C1 segment of cervical spinal cord (tissue), 14 donors: ENCODE results near the gene SOX2.

Experiments used
- DNase-seq, 14 donors: peaks; one replicate each; lab custom pipeline; 2025; lab: John Stamatoyannopoulos, UW

Gene SOX2

DNA sequence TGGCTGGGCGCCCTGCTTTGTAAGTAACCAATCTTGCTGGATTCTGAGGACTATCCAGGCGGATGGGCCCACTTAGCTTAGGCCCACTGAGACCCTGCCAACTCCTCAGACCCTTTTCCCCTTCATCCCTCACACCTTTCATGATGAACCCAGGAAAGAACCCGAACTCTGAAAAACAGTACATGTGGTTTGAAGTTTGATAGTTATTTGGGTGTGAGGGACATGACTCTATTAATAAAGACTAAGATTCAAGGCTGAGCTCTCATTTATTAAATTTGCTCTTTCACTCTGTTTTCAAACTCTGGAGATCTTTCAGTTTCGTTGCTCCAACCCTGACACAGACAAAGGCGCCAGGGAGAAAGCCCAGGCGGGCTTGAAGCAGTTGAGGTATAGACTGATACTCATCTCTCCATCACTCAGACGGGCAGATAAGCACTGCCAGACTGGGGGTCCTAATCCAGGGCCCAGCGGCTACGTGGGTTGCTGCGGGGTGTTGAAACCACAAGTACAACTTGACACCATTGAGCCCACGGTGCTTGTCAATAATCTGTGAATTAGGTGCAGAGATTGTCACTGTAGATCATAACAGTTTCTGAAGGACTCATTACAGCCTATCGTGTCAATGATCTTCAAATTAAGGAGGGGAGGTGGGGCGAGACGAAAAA is 7.2 kb upstream of the SOX2 start:
- DNase-seq = peak in 1 of 14 donors; percentile 34

DNA sequence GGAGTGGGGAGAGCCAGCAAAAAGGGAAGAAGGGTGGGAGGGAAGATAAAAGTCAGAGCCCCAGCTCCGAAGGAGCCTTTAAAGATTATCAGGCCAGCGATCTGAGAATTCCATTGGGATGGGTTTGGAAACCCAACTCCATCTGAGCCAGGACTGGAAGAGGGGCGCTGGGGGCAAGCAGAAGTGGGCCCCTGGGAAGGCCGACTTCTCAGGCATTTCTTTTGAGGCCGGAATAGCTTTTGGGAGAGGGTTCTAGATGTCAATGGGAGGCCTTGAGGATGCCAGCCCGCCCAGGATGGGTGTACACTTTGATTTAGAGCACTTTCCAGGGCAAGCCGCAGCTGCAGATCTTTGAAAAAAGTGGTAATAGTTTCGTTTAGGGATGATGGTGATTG is 6.6 kb upstream of the SOX2 start:
- DNase-seq = peak in 1 of 14 donors; percentile 21

DNA sequence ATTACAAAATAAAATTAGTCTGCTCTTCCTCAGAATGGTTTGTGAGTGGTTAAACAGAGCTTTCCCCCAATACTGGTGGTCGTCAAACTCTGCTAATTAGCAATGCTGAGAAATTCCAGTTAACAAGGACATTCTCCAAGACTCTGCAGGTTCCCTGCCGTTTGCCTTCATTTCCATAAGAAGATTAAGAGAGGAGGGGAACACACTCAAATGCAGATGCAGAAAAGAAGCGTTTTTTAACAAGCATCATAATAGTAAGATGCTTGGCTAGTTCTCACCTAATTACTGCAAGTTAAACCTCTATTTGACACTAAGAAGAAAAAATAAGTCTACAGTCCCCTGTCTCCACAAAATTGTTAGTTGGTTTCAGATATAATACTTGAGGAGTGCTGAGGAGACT is 3.7 kb upstream of the SOX2 start:
- DNase-seq = no peak

DNA sequence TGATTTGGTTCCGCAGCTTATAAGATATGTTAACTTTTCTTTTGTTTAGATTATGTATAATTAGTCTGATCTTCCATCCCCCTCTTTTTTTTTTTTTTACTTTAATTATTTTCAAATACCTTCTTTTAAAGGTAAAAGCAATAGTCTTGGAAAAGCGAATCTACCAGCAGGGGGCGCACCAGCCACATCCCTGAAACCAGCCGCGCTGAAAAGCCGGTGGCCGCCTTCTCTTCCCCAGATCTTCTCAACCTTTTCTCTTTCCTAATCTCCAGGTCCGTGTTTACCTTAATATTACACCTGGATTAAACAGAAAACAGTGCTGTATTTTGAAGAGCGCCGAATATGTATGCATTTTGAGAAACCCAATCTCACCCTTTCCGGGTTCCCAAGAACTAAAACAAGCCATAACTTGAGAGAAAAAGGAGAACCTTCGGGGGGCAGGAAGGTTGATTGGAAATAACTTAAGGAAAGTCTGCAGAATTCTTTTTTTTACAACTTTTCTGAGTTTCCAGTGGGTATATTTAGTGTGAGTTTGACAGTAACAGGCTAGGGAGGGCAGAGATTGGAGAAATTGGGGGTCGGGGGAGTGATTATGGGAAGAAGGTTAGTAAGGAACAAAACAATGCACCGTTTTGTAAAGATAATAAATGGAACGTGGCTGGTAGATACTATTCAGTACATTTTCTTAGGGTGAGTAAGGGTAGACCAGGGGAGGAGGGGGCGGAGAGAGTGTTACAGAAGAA is 2.0 kb upstream of the SOX2 start:
- DNase-seq = peak in 4 of 14 donors; percentile 32 to 60 (median 46)

DNA sequence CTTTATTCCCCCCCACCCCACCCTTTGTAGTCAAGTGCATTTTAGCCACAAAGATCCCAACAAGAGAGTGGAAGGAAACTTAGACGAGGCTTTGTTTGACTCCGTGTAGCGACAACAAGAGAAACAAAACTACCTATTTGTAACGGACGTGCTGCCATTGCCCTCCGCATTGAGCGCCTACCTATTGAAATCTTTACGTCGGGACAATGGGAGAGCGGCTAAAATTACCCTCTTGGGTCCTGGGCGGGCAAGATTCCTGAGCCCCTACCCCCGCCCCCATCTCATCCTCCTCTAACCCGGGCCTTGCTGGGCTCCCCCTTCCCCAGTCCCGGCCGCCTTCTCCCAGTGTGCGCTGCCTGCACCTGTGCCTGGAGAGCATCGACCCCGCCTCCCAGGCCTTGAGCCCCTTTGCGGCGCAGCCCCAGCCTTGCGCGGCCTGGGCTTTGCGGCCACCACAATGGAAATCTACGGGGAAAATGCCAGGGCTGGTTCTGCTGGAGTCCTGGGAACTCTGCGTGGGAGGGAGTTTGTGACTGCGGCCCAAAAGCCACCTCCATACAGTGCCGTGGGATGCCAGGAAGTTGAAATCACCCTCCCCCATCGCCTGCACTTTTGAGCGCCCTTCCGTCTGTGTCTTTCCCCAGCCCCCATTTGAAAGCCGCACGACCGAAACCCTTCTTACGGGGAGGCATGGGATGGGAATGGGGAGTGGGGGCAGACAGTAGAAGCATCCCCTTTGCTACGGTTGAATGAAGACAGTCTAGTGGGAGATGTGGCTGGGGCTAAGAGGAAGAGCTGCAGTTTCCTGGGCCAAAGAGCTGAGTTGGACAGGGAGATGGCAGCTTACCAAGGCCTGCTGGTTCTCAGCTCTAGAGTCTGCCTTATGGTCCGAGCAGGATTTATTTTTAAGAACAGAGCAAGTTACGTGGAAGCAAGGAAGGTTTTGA is 1.1 kb upstream of the SOX2 start:
- DNase-seq = peak in 3 of 14 donors; percentile 6 to 63 (median 59)

DNA sequence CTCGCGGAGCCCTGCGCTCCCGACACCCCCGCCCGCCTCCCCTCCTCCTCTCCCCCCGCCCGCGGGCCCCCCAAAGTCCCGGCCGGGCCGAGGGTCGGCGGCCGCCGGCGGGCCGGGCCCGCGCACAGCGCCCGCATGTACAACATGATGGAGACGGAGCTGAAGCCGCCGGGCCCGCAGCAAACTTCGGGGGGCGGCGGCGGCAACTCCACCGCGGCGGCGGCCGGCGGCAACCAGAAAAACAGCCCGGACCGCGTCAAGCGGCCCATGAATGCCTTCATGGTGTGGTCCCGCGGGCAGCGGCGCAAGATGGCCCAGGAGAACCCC is 464 bp downstream of the SOX2 start:
- peak in 1 of 14 donors; percentile 38 for DNase-seq

DNA sequence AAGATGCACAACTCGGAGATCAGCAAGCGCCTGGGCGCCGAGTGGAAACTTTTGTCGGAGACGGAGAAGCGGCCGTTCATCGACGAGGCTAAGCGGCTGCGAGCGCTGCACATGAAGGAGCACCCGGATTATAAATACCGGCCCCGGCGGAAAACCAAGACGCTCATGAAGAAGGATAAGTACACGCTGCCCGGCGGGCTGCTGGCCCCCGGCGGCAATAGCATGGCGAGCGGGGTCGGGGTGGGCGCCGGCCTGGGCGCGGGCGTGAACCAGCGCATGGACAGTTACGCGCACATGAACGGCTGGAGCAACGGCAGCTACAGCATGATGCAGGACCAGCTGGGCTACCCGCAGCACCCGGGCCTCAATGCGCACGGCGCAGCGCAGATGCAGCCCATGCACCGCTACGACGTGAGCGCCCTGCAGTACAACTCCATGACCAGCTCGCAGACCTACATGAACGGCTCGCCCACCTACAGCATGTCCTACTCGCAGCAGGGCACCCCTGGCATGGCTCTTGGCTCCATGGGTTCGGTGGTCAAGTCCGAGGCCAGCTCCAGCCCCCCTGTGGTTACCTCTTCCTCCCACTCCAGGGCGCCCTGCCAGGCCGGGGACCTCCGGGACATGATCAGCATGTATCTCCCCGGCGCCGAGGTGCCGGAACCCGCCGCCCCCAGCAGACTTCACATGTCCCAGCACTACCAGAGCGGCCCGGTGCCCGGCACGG is 991 bp downstream of the SOX2 start:
- DNase-seq = peak in 3 of 14 donors; percentile 37 to 61 (median 39)

DNA sequence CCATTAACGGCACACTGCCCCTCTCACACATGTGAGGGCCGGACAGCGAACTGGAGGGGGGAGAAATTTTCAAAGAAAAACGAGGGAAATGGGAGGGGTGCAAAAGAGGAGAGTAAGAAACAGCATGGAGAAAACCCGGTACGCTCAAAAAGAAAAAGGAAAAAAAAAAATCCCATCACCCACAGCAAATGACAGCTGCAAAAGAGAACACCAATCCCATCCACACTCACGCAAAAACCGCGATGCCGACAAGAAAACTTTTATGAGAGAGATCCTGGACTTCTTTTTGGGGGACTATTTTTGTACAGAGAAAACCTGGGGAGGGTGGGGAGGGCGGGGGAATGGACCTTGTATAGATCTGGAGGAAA is 1.5 kb downstream of the SOX2 start:
- DNase-seq = no peak

DNA sequence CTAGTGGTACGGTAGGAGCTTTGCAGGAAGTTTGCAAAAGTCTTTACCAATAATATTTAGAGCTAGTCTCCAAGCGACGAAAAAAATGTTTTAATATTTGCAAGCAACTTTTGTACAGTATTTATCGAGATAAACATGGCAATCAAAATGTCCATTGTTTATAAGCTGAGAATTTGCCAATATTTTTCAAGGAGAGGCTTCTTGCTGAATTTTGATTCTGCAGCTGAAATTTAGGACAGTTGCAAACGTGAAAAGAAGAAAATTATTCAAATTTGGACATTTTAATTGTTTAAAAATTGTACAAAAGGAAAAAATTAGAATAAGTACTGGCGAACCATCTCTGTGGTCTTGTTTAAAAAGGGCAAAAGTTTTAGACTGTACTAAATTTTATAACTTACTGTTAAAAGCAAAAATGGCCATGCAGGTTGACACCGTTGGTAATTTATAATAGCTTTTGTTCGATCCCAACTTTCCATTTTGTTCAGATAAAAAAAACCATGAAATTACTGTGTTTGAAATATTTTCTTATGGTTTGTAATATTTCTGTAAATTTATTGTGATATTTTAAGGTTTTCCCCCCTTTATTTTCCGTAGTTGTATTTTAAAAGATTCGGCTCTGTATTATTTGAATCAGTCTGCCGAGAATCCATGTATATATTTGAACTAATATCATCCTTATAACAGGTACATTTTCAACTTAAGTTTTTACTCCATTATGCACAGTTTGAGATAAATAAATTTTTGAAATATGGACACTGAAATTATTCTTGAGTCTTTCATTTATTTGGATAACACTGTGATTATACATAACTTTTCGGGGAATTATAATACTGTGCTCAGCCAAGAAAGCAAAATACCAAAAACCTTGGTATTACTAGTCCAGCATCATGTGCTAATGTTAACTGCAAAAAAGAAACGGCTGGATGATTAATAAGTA is 2.2 kb downstream of the SOX2 start:
- no peak for DNase-seq

DNA sequence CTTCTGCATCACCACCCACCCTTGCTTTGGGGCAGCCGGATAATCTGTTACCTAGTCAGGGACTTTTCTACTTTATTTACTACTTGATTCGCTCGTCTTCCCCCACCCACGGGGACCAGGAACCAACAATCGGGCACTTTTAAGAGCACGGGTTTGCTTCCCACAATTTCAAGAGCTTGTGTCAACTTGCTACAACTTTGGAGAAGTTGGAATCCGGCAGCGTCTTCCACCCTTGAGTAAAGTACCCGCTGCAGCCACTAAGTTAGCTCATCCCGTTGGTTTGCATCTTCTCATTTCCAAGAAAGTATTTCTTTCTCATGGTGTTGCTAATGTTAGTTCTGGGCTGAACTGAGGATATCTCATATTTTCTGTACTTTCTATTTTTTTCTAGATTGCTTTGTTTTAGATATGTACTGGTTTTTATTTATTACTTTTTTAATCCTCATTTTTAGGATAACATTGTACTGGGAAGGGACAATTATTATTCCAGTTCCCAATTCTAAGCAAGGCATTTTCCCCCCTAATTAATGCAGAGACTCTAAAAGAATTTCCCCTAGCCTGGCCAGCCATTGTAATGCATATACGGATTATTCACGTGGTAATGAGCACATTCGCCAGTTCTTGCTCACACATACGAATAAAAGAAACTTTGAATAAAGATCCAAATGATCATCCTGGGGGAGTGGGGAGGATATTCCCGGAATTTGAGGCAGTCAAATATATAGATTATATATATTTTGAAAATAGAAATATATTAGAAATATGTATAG is 4.0 kb downstream of the SOX2 start:
- DNase-seq = no peak

DNA sequence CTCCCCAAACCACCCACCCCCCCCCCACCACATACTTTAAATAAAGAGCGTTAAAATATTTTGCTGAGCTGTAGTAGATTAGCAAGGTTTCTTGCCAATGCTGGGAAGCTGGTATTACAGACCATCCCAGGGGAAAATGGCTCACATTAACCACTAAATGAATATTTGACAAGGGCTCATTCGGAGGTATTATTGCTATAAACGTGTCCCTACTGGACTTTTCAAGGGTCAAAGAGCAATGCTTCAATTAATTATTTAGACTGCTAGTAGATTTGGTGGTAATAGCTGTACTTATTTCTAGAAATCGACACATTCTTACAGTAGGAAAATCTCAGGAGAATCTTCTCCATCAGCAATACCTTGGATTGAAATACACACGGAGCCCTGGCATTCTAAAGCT is 5.2 kb downstream of the SOX2 start:
- DNase-seq = no peak

DNA sequence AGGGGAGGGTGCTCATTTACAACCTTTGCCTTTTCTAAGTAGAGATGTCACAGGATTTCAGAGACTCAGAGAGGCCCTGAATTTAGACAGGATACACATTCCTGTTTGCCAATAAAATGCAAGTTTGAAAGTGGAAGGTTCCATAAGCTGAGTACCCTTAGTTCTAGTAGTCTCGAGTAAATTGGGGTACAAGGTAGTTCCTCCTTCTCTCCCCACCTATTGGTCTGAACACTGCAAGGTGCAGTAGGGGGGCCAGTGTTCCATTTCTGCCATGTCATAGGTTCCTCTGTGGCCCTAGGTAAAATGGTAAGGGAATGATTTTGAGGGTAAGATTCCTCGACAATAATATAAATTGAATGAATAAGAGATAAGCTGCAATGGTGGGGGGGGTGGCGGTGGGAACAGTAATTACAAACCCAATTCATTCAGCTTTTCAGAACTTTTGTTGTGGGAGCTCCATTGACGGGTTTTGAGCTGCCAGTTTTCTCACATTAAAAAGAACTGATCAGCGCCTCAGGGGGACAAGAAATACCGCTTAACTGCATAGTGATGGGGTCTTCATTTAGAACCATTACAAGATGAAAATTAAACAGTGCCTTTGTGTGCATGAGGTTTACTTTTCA is 5.9 kb downstream of the SOX2 start:
- no peak for DNase-seq

DNA sequence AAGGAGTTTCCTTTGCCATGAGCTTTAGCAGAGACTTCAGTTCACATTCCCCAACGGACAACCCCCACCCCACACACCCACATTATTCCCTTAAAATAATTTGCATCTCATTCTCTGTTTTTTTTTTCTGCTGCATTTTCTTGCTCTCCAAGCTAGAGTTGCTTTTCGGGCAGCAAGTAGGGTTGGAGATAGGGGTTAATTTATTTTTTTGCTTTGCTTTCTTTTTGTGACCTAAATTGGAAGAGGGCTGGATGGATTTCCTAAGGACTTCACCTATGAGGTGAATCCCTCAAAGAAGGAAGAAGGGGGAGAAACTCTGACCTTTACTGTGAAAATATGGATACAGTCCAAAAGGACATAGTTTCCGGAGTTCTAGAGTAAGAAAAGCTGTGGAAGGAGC is 6.6 kb downstream of the SOX2 start:
- DNase-seq = no peak

DNA sequence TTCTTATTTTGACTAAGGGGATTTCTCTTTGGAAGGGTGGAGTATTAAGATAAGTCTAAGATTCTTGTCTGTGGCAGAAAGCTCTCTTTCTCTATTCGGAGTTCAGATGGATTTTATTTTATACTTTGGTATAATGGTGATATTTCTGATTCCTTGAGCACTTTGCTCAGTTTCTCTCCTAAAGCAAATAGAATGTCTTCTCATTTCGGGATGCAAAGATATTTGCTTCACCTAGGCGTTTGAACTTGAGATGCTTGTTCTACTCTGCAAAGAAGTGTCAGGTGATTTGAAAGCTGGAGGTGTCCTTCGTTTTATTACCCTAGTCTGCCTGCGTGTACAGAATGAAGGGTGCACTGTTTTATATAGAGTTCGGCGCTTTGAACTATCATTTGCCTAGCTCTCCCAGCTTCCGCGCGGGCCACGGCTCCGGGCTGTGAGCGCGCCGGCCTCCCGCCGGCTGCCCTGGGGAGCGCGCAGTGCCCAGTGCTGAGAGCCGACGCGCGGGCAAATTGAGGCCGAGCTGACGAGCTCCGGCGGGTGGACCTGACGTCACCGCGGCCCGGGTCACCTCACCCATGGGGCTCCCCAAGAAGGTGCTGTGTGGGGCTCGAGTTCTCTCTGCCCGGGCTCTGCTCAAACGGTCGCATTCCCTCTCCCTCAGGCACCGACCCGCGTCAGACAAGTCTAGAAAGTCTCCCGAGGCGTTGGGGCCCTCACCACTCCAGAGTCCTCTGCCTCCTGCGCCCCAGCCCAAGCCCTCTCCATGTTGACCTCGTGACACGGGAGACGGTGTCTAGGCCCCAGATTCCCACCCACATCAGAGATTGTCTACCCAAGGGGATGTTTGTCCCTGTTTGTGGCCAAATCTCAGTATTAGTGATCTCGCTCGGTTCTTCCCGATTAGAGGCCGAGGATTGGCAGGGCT is 7.5 kb downstream of the SOX2 start:
- peak in 2 of 14 donors; percentile 21 to 43 for DNase-seq

DNA sequence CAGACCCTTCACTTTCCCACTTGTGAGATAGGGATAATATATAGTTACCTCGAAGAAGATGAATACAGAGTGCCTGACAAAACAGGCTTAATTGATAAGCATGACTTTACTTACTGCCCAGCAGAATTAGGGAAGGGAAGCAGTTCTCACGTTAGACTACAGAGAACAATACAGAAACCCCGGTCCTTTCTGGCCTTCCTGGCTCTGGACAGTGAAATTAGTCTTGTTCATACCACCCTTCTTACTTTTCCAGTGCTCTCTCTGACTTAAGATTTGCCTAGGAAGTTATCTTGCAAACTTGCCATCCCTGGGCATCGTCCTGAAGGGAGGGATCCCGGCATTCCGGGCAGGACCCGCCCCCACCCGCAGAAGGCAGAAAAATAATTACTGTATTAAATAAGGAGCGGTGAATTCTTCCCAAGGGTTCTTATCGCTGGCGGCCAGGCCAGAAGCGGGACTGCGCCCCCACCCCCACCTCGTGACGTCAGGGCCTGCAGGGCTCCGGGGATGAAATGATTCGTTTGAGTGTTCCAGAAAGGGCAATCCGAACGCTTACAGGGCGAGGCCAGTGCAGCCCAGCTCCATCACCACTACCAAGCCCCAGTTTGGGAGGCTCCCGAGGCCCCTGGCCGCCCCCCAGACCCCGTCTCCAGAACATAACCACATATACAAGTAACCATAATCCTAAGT is 8.4 kb downstream of the SOX2 start:
- DNase-seq = peak in 5 of 14 donors; percentile 41 to 70 (median 51)

DNA sequence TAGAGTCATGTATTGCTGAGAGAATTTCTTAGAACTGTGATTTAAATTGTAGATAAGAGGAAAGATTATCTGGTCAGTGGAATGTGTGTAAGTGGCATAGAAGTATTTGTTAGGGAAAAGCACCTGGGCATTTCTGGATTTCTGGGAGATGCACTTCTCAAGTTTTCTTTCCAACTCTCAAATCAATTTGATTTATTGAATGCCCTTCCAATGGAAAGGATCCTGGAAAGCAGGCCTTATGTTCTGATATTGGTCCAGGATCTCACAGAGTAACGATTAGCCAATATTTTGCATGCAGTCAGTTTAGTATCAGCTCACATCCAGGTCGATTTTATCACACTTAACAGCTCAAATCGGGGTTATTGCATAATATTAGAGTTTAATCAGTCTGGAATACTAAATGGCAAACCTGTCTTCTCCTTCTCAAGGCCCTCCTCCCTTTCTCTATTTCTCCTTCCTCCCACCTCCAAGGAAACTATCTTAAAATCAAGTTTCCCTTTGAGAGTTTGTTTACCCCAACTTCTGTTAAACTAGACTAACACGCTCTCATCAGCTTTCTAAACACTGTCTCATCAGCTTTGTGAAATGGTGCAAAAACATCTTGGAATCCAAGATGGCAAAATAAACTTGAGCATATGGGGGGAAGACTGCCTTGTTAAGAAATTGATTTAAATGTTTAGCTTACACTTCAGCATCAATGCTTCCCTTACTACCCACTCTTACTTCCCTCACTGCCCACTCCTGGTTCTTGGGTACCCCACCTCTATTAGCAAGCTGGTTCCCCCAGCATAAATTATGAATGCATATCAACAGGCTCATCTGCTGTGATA is 9.5 kb downstream of the SOX2 start:
- no peak for DNase-seq

DNA sequence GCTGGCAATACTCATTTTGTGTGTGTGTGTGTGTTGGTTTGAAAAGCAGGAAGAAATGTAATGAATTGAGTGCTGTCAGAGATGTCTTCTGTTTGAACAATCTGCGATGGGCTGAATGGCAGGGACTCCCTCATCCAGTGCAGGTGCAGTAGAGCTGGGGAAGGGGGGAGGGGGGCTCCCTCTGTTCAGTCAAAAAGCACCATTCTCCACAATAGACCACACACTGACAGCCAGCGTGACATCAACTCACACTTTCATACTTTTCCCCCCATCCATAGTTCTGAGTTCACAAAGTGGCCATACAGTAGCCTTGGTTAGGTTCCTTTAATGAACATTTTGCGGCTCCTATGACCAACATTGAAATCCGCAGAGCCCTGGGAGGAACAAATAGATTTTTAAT is 10.4 kb downstream of the SOX2 start:
- DNase-seq = peak in 1 of 14 donors; percentile 39
